Activated CD4-positive, alpha-beta T cell treated with anti-CD3 and anti-CD28 coated beads, Interleukin-2, amount 10 ng/mL, durations not matched to agents 24 days and 14 days (primary cell): Measurements from ENCODE around the gene TTC21A. TPM values are rescaled to one million over a fixed set of nuclear protein-coding genes. Genes with fewer than 3 reads are reported as not detected.

Source experiments
- DNase-seq: peaks from one replicate; pipeline ENCODE4 v3.0.0; 2022
- H3K27ac Mint-ChIP-seq: one replicate; pipeline ENCODE4 v1.8.0; 2022; ENCODE audit warnings: mild to moderate bottlenecking, mixed read lengths
- H3K27me3 Mint-ChIP-seq: one replicate; pipeline ENCODE4 v1.8.0; 2022; ENCODE audit warnings: mixed read lengths
- H3K36me3 Mint-ChIP-seq: one replicate; pipeline ENCODE4 v1.8.0; 2022; ENCODE audit warnings: low read depth, mild to moderate bottlenecking, mixed read lengths
- H3K4me1 Mint-ChIP-seq: one replicate; pipeline ENCODE4 v1.8.0; 2021; ENCODE audit warnings: mixed read lengths
- H3K4me3 Mint-ChIP-seq: one replicate; pipeline ENCODE4 v1.8.0; 2022; ENCODE audit warnings: mild to moderate bottlenecking, moderate library complexity, mixed read lengths
- H3K9me3 Mint-ChIP-seq: one replicate; pipeline ENCODE4 v1.8.0; 2021; ENCODE audit warnings: mixed read lengths
- intact Hi-C: fragments of 100-400 bp; cut with micrococcal nuclease; formaldehyde crosslinking; loops from one replicate; pipeline ENCODE4 v1.15.1; 2023
- total RNA-seq: library from RNA; stranded (reverse); gene quantifications from 2 replicates; pipeline ENCODE4 v1.2.3, GENCODE V29; 2022

TTC21A gene
- total RNA-seq, 1 donor from 2014 or later, result 0.89 TPM

DNA sequence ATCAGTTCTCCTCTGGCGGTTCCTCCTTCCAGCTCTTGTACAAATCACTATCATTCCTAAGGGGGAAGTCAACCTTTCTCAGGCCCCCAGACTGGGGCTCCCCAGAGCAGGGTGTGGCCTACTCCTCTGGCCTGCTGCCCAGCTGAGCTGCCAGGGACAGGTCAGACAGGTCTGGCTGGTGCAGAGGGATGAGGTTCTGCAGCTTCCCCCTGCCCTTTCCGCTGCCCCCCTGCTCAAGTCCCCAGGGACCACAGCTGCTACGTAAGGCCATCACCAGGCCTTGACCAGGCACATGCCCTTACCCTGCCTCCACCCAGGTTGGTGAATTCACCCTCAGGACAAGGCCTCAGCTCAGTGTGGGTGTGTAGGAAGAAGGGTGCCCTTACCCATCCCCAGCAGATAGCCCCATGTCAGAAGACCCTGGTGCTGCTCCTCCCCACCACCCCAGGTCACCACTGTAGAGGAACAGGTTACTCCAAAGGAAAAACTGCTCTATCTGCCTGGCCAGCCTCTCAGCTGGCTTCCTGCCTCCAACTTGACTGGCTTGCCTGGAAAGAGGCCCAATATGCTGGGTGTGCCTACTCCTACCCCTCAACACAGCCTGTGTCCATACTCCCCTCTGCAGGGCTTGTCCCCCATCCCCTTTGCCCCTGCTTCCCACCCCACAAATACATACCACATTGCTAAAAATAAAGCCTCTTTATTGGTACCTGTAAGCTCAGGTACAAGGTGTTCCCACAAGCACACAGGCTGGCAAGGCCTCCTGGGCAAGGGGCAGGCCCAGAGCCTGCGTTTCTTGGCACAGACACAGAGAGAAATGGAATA lies 33.9 kb downstream of the TTC21A start:
- H3K4me3 Mint-ChIP-seq, result no peak overlapping the region

DNA sequence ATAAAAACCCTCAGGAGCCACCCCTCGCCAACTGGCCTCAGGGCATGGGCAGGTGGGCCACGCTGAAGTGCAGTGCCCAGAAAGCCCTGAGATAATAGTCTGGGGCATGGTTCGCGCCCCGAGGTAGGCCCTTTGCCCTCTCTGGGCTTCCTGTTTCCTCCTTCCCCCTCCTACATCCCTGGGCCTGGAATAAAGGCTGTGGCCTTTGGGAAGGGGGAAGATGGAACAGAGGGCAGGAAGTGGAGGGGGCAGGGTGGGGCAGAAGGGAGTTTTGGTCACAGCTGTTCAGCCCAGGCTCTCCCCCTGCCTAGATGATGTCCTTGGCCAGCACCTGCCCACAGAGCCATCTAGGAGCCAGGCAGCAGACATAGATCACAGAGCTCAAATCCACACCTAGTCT lies 34.6 kb downstream of the TTC21A start:
- Mint-ChIP-seq H3K4me3 (no peak overlapping the region), H3K27me3 (no peaks in the 10 kb centered on the region), H3K27ac (no peak overlapping the region), H3K9me3 (no peaks in the 10 kb centered on the region), H3K4me1 (peaks cover 44% of the 10 kb centered on the region), H3K36me3 (peaks cover 69% of the 10 kb centered on the region)
- intact Hi-C loops, result no loop called here
- no peak for DNase-seq

More for the DNA sequence above, 33.9 kb downstream of the TTC21A start:
- H3K9me3 Mint-ChIP-seq, result no peaks in the 10 kb centered on the region
- no peaks in the 10 kb centered on the region for H3K27me3 Mint-ChIP-seq
- DNase-seq, result no peak
- peaks cover 38% of the 10 kb centered on the region for H3K4me1 Mint-ChIP-seq
- intact Hi-C loops, result no loop called here
- peak overlapping the region; percentile 12 for H3K27ac Mint-ChIP-seq
- H3K36me3 Mint-ChIP-seq, result peaks cover 67% of the 10 kb centered on the region

DNA sequence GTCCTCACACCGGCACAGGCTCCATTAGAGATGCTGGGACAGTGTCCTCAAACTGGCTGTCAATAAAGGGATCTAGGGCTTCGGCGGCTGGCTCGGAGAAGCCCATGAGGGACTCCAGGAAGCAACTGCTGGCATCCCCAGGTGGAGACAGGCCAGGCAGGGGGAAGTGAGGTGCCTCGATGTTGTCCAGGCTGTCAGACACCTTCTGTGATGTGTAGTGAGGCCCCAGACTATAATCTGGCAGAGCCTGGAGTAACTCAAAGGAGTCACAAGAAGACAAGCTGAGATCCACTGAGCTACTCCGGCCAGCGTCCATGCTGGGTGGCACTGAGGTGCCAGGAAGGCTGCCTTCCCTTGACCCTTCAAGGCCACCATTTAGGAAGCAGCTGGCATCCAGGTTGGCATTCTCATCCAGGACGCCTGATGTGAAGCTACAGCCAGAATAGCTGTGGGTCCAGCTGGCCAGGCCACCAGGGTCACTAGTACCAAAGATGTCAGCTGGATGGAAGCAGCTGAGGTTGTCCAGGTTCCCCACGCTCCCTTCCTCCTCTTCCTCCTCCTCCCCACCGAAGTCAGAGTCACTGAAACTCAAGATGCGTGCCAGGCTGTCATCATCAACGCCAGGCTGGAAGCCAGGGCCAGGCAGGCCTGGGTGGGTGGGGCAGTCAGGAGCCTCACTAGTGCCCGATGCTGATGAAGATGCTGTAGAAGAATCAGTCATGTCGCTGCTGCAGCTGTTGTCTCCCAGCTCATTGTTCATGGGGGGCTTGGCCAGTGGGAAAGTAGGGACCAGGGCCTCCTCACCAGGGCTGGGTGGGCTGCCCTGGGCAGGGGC lies 35.8 kb downstream of the TTC21A start:
- no peak overlapping the region for H3K27ac Mint-ChIP-seq
- peaks cover 55% of the 10 kb centered on the region for H3K4me1 Mint-ChIP-seq
- H3K36me3 Mint-ChIP-seq, result peaks cover 72% of the 10 kb centered on the region
- intact Hi-C loops, result no loop called here
- H3K4me3 Mint-ChIP-seq, result no peak overlapping the region
- DNase-seq, result no peak
- H3K9me3 Mint-ChIP-seq, result no peaks in the 10 kb centered on the region
- H3K27me3 Mint-ChIP-seq, result no peaks in the 10 kb centered on the region

DNA sequence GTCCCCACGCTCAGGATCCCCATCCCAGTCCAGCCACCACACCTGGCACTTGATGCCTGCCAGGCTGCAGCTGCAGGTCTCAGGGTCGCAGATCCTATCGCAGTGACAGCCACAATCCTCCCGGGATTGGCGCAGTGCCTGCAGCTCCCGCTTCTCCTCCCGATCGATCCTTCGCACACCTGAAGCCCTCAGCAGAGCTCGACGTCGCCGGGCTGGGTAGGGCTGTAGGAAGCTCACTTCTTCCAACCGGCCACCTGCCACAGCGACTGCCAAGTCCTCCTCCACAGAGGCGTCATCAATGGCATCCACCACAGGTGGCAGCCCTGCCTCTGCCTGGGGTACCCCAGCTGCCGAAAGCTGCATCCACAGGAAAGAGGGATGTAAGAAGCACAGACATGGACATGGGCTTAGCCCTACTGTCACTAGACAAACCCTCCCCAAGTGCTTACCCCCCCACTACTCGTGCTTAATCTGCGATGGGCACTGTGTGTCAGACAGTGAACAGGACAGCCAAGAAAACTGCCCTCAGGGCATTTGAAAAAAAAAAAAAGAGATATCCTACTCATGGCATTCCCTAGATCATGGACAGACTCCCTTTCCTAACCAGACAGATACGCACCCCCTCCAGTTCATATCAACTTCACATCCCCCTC lies 36.7 kb downstream of the TTC21A start:
- H3K4me1 Mint-ChIP-seq, result peaks cover 58% of the 10 kb centered on the region
- peak overlapping the region; percentile 62 for H3K27ac Mint-ChIP-seq
- no peak for DNase-seq
- intact Hi-C loops, result no loop called here
- no peaks in the 10 kb centered on the region for H3K9me3 Mint-ChIP-seq
- H3K4me3 Mint-ChIP-seq, result no peak overlapping the region
- no peaks in the 10 kb centered on the region for H3K27me3 Mint-ChIP-seq
- H3K36me3 Mint-ChIP-seq, result peaks cover 77% of the 10 kb centered on the region

DNA sequence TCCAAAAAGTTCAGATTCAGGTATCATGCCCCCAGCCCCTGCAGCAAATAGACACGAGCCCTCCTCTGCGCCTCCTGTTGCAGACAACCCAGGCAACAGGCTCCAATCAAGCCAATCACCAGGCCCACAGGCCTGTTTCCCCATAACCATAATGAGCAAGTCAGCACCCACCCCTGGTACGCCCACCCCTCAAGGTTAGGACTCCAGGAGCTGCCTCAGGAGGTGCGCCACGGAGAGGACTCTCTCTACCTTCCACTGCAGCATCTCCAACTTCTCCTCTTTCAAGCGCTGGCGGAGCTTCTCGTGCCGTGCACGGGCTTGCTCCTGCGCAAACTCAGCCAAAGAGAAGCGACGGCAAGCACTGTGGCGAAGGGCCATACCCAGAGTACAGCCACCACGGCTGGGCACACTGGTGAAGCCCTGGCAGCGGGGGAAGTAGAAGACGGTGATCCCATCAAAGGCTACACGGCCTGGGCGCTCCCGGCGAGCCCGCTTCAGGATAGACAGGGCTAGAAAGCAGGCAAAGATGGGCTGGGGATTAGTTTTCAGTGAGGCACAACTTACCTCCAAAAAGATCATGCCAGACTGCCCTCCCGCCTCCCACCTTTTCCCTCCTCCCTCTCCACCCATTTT lies 37.4 kb downstream of the TTC21A start:
- H3K4me3 Mint-ChIP-seq, result no peak overlapping the region
- DNase-seq, result no peak
- H3K27ac Mint-ChIP-seq, result peak overlapping the region; percentile 62
- intact Hi-C loops, result no loop called here
- peaks cover 83% of the 10 kb centered on the region for H3K36me3 Mint-ChIP-seq
- peaks cover 63% of the 10 kb centered on the region for H3K4me1 Mint-ChIP-seq
- H3K27me3 Mint-ChIP-seq, result no peaks in the 10 kb centered on the region
- H3K9me3 Mint-ChIP-seq, result no peaks in the 10 kb centered on the region

DNA sequence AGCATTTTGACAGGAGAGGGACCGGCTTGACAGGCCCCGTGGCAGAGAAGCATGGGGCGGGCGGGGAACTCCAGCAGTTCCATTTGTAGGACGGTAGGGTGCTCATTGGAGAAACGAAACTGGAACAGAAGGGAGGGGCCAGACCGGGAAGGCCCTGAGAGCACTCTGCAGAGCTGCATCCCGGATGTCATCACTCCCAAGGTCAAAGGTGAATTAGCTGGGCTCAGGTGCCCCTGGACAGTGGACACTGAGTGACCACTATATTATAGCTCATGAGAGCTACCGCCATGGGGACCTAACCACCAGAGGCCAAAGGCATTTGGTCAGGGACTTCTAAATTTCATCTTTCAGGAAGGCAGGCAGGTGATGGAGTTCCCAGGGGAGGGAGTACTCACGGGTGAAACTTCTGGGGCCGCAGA lies 38.6 kb downstream of the TTC21A start:
- peaks cover 71% of the 10 kb centered on the region for H3K4me1 Mint-ChIP-seq
- intact Hi-C loops, result no loop called here
- peak overlapping the region; percentile 96 for H3K4me3 Mint-ChIP-seq
- peak overlapping the region; percentile 100 for H3K27ac Mint-ChIP-seq
- H3K9me3 Mint-ChIP-seq, result no peaks in the 10 kb centered on the region
- DNase-seq, result peak; percentile 58
- peaks cover 85% of the 10 kb centered on the region for H3K36me3 Mint-ChIP-seq
- no peaks in the 10 kb centered on the region for H3K27me3 Mint-ChIP-seq

DNA sequence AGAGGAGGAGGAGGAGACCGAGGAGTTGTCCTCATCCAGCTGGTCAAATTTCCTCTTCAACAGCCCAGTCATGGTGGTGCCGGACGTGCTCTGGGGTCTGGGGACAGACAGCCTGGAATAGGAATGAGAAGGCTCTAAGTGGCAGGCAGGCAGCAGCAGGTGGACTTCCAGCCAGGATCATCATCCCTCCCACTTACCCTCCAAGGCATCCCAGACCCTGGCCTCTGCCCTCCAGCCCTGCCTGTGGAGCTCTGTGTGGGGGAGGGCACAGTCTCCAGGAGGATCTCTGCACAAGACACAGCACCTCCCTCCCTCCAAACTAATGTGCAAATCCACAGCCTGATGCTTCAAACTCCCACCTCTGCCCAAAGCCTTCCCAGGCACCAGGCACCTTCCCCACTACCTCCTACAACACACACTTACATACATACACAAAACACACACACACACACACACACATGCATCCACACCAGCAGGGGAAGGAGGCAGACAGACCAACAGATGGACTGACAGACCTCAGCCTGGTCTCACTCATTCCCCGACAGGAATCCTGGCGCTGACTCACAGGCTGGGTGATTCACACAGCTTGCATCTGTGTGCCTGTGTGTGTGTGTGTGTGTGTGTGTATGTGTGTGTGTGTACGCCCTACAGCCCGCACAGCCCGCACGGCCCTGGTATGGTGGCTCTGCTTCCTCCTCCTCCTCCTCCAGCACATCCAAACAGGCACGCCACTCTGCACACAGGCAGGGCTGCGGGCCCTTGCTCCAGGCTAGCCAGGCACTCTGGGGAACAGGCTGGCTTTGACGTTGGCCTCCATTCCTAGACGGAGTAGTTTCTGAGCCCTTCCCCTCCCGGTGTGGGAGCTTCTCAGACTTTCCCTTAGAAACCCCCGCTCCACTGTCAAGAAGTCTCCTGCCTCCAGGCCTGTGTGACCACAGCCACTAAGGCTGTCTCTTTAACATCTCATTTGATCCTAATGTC lies 39.4 kb downstream of the TTC21A start:
- Mint-ChIP-seq H3K4me1 (peaks cover 71% of the 10 kb centered on the region), H3K4me3 (peak overlapping the region; percentile 96), H3K27me3 (no peaks in the 10 kb centered on the region), H3K36me3 (peaks cover 83% of the 10 kb centered on the region), H3K27ac (peak overlapping the region; percentile 100), H3K9me3 (no peaks in the 10 kb centered on the region)
- intact Hi-C loops, result loop anchor here (1.0 kb wide), 1 partner anchor 40 kb away; the partner anchor contains the start of genes GORASP1 and TTC21A
- peak; percentile 89 for DNase-seq

DNA sequence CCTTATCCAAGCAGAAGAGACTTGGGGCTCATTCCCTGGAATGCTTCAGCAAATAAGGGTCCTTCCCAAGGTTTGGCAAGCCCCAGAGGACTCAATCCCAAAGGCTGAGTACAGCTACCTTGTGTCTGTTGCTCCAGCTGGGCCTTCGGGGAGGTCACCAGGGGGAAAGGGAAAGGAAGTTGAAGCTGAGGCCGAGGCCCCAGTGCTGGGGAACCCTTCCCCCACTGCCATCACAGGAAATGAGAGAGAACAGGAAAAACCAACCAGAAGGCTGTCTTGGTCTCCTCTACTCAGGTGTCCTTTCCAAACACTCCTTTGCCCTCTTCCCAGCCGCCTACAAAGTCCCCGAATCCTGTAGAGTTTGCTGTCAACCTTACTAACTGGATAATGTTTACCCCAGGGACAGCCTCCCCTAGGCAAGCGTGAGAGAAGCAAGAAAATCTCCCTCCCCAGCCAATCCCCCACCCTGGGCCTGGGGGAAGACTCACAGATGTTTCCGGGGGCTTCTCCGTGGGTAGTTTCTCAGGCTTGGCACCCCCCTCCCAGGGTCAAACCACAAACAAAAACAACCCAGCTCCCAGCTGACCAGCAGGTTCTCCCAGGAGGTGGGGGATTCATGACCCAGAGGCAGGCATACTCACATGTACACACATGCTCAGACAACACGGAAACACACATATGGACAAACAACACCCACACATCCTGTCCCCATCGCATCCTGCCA lies 40.4 kb downstream of the TTC21A start:
- Mint-ChIP-seq H3K27ac (peak overlapping the region; percentile 100), H3K27me3 (no peaks in the 10 kb centered on the region), H3K9me3 (no peaks in the 10 kb centered on the region), H3K4me1 (peaks cover 74% of the 10 kb centered on the region), H3K36me3 (peaks cover 83% of the 10 kb centered on the region), H3K4me3 (peak overlapping the region; percentile 96)
- peak; percentile 88 for DNase-seq
- intact Hi-C loops, result loop anchor here (1.0 kb wide), 1 partner anchor 41 kb away; the partner anchor contains the start of genes GORASP1 and TTC21A

DNA sequence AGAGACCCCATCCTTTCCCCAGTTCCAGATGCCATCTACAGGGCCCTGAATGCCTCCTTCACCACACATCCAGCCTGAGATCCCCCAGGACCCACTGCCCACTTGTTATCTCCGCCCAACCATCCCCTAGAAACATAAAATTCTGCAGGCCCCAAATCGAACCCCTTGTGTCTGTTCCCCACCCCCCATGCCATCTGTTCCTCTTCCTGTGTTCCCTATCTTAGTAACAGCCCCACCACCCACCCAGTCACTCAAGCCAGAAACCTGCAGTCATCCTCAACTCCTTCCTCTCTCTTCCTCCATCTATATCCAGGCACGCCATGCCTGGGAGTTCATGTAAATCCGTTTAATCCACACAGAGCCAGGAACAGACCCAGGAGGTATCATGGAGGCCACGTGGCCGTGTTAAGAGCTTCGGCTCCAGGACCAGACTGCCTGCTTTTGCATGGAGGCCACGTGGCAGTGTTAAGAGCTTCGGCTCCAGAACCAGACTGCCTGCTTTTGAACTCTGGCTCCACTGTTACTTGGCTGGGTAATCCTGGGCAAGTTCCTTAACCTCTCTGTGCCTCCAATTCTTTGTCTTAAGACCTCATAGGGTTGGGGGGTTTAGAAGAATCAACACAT lies 41.1 kb downstream of the TTC21A start:
- peak overlapping the region; percentile 100 for H3K27ac Mint-ChIP-seq
- intact Hi-C loops, result no loop called here

DNA sequence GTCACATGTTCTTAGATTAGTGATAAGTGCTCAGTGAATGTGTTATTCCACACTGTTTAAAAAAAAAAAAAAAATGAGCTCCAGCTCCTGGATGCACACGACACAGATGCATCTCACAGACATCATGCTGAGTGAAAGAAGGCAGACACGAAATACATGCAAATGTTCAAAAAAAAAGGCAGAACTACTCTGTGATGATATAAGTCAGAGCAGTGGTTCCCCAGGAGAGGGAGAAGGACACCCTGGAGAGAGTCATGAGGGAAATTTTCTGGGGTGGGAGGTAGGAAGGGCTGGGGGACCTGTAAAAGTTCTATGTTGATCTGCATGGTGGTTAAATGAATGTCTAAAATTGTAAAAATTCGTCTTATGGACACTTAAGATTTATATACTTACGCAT lies 41.6 kb downstream of the TTC21A start:
- intact Hi-C loops, result no loop called here
- H3K9me3 Mint-ChIP-seq, result no peaks in the 10 kb centered on the region

More for the DNA sequence above, 41.1 kb downstream of the TTC21A start:
- H3K9me3 Mint-ChIP-seq, result no peaks in the 10 kb centered on the region
- H3K4me1 Mint-ChIP-seq, result peaks cover 71% of the 10 kb centered on the region
- no peaks in the 10 kb centered on the region for H3K27me3 Mint-ChIP-seq
- peaks cover 77% of the 10 kb centered on the region for H3K36me3 Mint-ChIP-seq
- DNase-seq, result peak; percentile 62
- peak overlapping the region; percentile 96 for H3K4me3 Mint-ChIP-seq

DNA sequence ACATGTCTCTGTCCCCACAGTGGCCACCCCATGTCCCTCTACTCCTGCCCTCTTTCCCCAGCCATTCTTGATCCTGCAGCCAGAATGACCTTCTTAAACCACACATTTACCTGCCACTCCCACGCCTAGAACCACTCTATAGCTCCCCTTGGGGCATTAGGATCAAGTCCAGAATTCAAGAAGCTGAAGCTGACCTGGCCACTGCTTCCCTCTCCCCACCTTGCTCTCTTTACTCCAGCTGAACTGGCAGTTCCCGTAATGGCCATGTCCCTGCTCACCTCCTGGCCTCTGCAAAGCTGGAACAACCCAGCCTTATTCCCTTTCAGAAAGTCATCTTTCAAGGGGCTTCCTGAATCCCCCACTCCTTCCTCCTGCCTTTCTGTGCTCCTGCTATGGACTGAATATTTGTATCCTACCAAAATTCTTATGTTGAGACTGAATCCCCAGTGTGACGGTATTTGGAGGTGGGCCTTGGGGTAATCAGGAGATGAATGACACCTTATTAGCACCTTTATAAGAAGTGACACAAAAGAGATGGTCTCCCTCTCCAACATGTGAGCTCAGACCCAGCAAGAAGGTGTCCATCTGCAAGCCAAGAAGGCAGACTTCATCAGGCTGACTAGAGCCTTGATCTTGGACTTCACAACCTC lies 42.1 kb downstream of the TTC21A start:
- intact Hi-C loops, result no loop called here
- Mint-ChIP-seq H3K27ac (peak overlapping the region; percentile 100), H3K36me3 (peaks cover 66% of the 10 kb centered on the region)

More for the DNA sequence above, 41.6 kb downstream of the TTC21A start:
- H3K4me3 Mint-ChIP-seq, result peak overlapping the region; percentile 96
- peak; percentile 59 for DNase-seq
- no peaks in the 10 kb centered on the region for H3K27me3 Mint-ChIP-seq
- H3K36me3 Mint-ChIP-seq, result peaks cover 72% of the 10 kb centered on the region
- H3K27ac Mint-ChIP-seq, result peak overlapping the region; percentile 100
- H3K4me1 Mint-ChIP-seq, result peaks cover 71% of the 10 kb centered on the region

More for the DNA sequence above, 42.1 kb downstream of the TTC21A start:
- Mint-ChIP-seq H3K4me3 (peak overlapping the region; percentile 96), H3K27me3 (no peaks in the 10 kb centered on the region), H3K4me1 (peaks cover 73% of the 10 kb centered on the region), H3K9me3 (no peaks in the 10 kb centered on the region)
- DNase-seq, result peak; percentile 61
